Measurements from ENCODE around the gene HIP1.

GRCh38 chr7:75735581-75736350, 3.0 kb downstream of the HIP1 start:
- no peak for TF ChIP-seq SMC3 (IDR thresholded peaks at IDR 0.05; ENCODE audit: low read depth, low read length)
- TF ChIP-seq CTCF (conservative IDR thresholded peaks at IDR 0.05; ENCODE audit: low read depth, low read length) = no peak
- no peak for TF ChIP-seq FOS (IDR thresholded peaks at IDR 0.05; ENCODE audit: low read depth, low read length)
- no peak for TF ChIP-seq MAZ (IDR thresholded peaks at IDR 0.05; ENCODE audit: borderline replicate concordance, low read depth, low read length)
- TF ChIP-seq ELK1 (IDR thresholded peaks at IDR 0.05; ENCODE audit: borderline replicate concordance, low read depth, low read length) = no peak
- no peak for TF ChIP-seq USF2 (IDR thresholded peaks at IDR 0.05; ENCODE audit: low read depth, low read length)
- no peak for TF ChIP-seq CEBPB (IDR thresholded peaks at IDR 0.05; ENCODE audit: low read depth, low read length)
